ENCODE data around the gene LKAAEAR1. TPM values are rescaled to one million over a fixed set of nuclear protein-coding genes. Genes with fewer than 3 reads are reported as not detected.

Gene LKAAEAR1
- total RNA-seq, 1 donor from 2014 or later: 0.23 TPM

DNA sequence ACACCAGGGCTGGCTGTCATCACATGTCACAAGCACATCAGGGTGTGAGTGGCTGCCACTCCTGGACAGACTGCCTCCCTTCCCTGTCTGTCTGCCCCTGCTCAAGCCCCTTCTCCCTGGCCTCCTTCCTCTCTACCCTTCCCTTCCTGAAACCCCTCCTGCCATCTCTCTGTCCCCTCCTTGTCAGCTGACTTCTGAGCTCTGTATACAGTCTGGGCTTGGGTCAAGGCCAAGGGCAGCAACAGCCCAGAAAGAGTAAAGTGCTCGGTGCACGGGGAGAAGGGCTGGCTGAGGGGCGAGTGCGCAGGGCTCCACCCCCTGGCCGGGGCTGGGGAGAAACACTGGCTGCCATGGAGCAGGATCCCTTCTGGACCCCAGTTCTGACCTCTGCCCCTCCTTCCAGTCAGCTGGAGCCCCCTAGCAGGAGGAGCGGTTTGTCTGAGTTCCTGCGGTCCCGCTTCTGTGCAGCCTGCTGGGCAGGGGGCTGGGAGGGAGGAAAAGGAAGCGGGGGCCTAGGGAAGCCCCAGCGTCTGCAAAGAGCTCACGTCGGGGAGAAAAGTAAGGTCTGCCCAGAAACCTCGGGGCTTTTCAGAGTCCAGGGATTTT is 2.0 kb downstream of the LKAAEAR1 start:
- H3K27ac Mint-ChIP-seq: peak overlapping the region; percentile 45
- no peak for DNase-seq
- intact Hi-C loops (cut with micrococcal nuclease): loop anchor here (2.0 kb wide), 1 partner anchor 19 kb away; the partner anchor contains the start of gene TCEA2
- H3K4me1 Mint-ChIP-seq: peaks cover 27% of the 10 kb centered on the region
- peaks cover 5% of the 10 kb centered on the region for H3K36me3 Mint-ChIP-seq (ENCODE audit: low read depth)
- H3K9me3 Mint-ChIP-seq: no peaks in the 10 kb centered on the region
- H3K27me3 Mint-ChIP-seq: peaks cover 32% of the 10 kb centered on the region
- peak overlapping the region; percentile 68 for H3K4me3 Mint-ChIP-seq

DNA sequence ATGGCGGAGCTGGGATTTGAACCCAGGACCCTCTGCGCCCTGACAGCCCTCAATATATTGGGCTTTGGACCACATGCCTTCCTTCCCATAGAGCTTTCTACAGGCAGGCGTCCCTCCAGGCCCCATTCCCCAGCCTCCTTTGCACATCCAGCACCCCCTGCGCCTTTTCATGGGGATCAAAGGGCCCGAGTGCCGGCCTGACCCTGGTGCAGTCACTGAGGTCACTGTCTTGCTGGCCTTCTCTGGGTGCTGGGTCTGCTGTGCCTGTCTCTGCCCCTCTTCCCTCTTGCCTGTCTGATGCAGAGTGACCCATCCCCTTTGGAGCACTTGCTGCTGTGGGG is 2.6 kb downstream of the LKAAEAR1 start:
- H3K4me3 Mint-ChIP-seq: peak overlapping the region; percentile 68
- H3K27ac Mint-ChIP-seq: no peak overlapping the region
- no peaks in the 10 kb centered on the region for H3K9me3 Mint-ChIP-seq
- intact Hi-C loops (cut with micrococcal nuclease): no loop called here
- H3K36me3 Mint-ChIP-seq (ENCODE audit: low read depth): peaks cover 5% of the 10 kb centered on the region
- DNase-seq: no peak
- peaks cover 30% of the 10 kb centered on the region for H3K27me3 Mint-ChIP-seq
- peaks cover 29% of the 10 kb centered on the region for H3K4me1 Mint-ChIP-seq

DNA sequence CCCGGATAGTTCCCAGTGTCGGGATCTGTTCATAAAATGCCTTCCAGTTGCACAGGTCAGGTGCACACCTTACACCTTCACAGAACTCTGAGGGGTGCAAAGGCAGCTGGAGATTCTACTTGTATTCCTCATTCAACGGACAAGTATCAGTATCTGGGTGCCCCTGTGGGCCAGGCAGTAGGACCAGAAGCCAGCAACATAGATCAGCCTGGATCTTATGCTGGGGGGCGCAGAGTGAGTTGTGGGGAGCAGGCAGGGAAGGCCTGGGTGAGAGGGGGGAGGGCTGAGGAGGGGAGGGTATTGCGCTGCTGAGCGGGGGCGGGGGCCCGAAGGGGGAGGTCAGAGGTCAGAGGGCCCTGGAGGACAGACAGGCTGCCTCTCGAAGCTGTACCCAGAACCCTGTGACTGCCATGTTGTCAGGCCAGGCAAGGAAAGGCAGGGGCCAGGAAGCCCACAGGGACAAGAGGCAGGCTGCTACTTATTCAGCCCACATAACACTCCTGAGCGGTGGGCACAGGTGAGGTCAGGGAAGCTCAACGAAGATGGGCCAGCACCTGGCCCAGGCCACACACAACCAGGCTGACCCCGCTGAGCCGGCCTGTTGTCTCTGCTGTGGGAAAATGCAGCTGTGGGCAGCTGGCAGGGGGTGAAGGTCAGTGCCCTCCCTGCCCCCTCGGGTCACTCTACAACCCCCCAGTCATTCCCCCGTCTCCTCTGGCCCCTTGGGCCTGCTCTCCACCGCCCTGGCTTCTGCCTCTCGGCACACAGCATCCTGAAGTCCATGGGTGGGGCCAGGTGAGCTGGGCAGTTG is 3.2 kb downstream of the LKAAEAR1 start:
- intact Hi-C loops (cut with micrococcal nuclease): no loop called here
- H3K36me3 Mint-ChIP-seq (ENCODE audit: low read depth): peaks cover 6% of the 10 kb centered on the region
- peaks cover 29% of the 10 kb centered on the region for H3K4me1 Mint-ChIP-seq
- peak overlapping the region; percentile 71 for H3K4me3 Mint-ChIP-seq
- H3K9me3 Mint-ChIP-seq: no peaks in the 10 kb centered on the region
- peaks cover 26% of the 10 kb centered on the region for H3K27me3 Mint-ChIP-seq
- DNase-seq: peak; percentile 68
- H3K27ac Mint-ChIP-seq: peak overlapping the region; percentile 42

DNA sequence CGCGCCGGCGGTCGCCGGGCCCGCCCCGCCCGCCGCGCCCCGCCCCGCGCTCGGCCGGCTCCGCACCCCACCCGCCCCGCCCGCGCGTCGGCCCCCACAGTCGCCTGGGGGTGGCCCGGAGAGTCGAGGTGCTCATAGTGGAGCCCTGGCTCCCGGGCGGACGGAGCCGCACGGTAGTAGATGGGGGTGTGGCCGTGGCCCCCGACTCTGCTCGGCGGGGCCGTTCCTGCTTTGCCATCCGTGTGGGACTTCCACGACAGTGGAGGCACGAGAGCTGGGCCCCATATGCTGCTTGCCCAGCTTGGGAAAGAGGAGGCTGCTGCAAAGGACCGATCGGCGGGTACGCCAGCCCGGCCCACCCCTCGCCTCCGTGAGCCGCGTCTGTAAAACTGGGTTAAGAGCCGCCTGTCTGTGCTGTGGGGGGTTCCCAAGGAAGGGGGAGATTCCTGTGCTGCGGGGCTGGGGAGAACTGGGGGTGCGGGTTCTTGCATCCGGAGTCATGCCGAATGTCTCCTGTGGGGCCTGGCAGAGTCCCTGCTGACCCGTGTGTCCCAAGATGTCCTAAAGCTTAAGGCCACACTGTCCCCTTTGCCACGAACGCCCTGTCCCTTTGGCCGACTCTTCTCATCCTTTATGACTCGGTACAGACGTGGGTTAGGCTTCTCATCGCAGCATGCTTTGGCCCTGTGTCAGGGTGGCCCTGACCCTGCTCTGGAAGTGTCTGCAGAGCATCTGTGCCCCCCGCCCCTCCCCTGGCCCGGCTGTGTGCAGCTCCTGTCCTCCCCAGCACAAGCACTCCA is 4.0 kb downstream of the LKAAEAR1 start, which contains the start of gene OPRL1:
Gene OPRL1, plus strand, starts transcription at position 70 of the 800 bp plus-strand sequence. CDS start 12,639 bp downstream, outside the sequence.
- peak within 1 kb of the TSS; percentile 95 for H3K4me3 Mint-ChIP-seq
- peaks cover 19% of the 10 kb centered on the region for H3K27me3 Mint-ChIP-seq
- peaks cover 30% of the 10 kb centered on the region for H3K4me1 Mint-ChIP-seq
- peak within 1 kb of the TSS; percentile 80 for H3K27ac Mint-ChIP-seq
- intact Hi-C loops (cut with micrococcal nuclease): no loop called here
- no peak for DNase-seq
- peaks cover 11% of the 10 kb centered on the region for H3K36me3 Mint-ChIP-seq (ENCODE audit: low read depth)
- no peaks in the 10 kb centered on the region for H3K9me3 Mint-ChIP-seq

- Mint-ChIP-seq H3K27me3 (peaks cover 13% of the 10 kb centered on the region), H3K4me3 (peak within 1 kb of the TSS; percentile 95), H3K9me3 (no peaks in the 10 kb centered on the region), H3K4me1 (peaks cover 29% of the 10 kb centered on the region), H3K36me3 (ENCODE audit: low read depth) (peaks cover 11% of the 10 kb centered on the region), H3K27ac (peak within 1 kb of the TSS; percentile 80)
- DNase-seq: peak; percentile 93
- intact Hi-C loops (cut with micrococcal nuclease): loop anchor here (1.0 to 5.0 kb wide), 2 partner anchors 13 to 557 kb away; partner anchors contain the start of gene PPDPF
Measured at GRCh38 chr20:64079273-64080012, 4.8 kb downstream of the LKAAEAR1 start, which contains the start of gene RGS19. Gene RGS19, minus strand, starts transcription at chr20:64079518. Its CDS starts 2,632 bp downstream, at chr20:64076886.

DNA sequence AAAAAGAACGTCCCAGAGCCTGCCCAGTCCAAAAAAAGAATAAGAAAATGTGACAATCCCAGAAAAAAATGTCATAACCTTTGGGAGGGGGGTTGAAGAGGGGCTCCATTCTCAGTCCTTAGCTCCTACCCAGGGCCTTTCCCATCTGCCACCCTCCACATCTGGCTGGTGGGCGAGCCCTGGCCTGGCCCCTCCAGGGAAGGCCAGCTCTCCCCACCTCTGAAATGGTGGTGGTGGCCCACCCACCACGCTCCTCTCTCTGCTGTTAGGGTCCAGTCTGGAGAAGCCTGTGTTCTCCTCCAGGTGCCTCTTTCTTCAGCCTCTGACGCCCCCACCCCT is 5.3 kb downstream of the LKAAEAR1 start:
- peaks cover 14% of the 10 kb centered on the region for H3K36me3 Mint-ChIP-seq (ENCODE audit: low read depth)
- H3K4me3 Mint-ChIP-seq: peak overlapping the region; percentile 95
- intact Hi-C loops (cut with micrococcal nuclease): loop anchor here (1.0 to 5.0 kb wide), 2 partner anchors 13 to 557 kb away; partner anchors contain the start of gene PPDPF

DNA sequence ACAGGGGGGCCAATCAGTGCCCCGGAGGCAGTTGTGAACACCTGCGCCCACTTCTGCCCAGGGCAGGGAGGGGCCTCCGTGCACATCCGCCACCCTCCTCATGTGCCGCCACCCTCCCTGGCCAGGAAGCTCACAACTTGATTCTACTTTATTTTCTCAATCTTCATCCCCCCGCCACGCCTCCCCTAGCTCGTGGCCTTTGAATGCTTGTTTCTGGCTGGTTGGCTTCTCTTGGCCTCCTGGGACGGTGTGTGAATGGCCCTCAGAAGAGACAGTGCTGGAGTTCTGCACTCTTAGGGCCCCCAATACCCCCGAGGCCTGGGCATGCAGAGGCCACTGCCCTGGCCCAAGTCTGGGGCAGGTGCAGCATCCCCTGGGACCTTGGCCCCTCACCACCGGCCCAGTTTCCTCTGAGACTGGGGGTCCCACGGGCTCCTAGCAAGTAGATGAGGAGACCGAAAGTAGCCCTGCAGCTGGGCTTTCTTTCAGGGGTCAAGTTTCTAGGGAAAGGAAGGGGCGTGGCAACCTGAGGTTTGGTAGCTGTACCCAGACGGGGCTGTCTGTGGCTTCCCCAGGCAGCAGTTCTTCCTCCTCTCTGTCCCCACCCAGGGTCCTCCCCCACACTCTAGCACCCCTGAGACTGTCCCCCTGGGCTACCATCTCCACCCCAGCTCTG is 6.2 kb downstream of the LKAAEAR1 start:
- intact Hi-C loops (cut with micrococcal nuclease): loop anchor here (5.0 kb wide), 1 partner anchor 556 kb away; the partner anchor contains the start of gene PPDPF

More for the DNA sequence above, 5.3 kb downstream of the LKAAEAR1 start:
- no peak for DNase-seq
- H3K9me3 Mint-ChIP-seq: no peaks in the 10 kb centered on the region
- peak overlapping the region; percentile 80 for H3K27ac Mint-ChIP-seq
- H3K4me1 Mint-ChIP-seq: peaks cover 27% of the 10 kb centered on the region
- H3K27me3 Mint-ChIP-seq: peaks cover 10% of the 10 kb centered on the region

DNA sequence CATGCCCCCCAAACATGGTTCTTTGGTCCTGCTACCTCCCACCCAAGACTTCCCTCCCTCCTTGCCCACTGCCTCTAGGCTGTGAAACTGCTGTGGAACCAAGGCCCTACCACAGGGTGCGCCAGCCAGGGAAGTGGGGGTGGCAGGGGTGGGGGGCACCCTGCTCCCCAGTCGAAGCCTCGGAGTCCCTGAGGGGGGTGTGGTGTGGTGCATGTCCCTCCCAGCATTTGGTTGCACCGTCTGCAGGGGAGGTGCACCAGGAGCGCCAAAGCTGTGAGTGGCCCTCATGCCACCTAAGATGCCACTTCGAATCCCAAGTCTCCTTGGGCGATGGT is 6.7 kb downstream of the LKAAEAR1 start:
- H3K4me1 Mint-ChIP-seq: peaks cover 20% of the 10 kb centered on the region

More for the DNA sequence above, 6.2 kb downstream of the LKAAEAR1 start:
- Mint-ChIP-seq H3K36me3 (ENCODE audit: low read depth) (peaks cover 17% of the 10 kb centered on the region), H3K4me3 (peak overlapping the region; percentile 95), H3K27me3 (peaks cover 8% of the 10 kb centered on the region), H3K9me3 (no peaks in the 10 kb centered on the region), H3K4me1 (peaks cover 23% of the 10 kb centered on the region), H3K27ac (peak overlapping the region; percentile 90)
- peak; percentile 90 for DNase-seq

DNA sequence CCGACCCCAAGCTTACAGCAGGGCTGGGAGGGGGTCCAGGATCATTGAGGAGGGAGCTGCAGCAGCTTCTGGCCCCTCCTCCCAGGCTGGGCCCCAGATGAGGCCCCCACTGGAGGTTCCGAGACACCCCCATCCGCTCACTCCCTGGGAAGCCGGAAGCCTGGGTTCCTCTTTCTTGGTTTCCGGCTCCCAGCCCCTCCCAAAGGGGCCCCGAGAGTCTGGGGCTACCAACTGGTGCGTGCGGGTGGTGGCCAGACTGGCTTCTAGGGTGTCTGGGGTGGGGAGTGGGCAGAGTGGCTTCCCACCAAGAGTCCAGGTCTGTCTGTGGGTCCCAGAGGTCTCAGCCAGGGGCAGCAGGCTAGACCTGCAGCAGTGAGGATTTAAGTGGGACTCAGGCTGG is 7.1 kb downstream of the LKAAEAR1 start:
- H3K4me1 Mint-ChIP-seq: peaks cover 17% of the 10 kb centered on the region
- peak overlapping the region; percentile 90 for H3K27ac Mint-ChIP-seq
- intact Hi-C loops (cut with micrococcal nuclease): loop anchor here (5.0 kb wide), 1 partner anchor 555 kb away; the partner anchor contains the start of gene PPDPF
- H3K9me3 Mint-ChIP-seq: no peaks in the 10 kb centered on the region
- peaks cover 22% of the 10 kb centered on the region for H3K36me3 Mint-ChIP-seq (ENCODE audit: low read depth)
- DNase-seq: peak; percentile 86
- H3K27me3 Mint-ChIP-seq: peaks cover 5% of the 10 kb centered on the region
- peak overlapping the region; percentile 95 for H3K4me3 Mint-ChIP-seq

More for the DNA sequence above, 6.7 kb downstream of the LKAAEAR1 start:
- intact Hi-C loops (cut with micrococcal nuclease): loop anchor here (5.0 kb wide), 1 partner anchor 555 kb away; the partner anchor contains the start of gene PPDPF
- H3K36me3 Mint-ChIP-seq (ENCODE audit: low read depth): peaks cover 18% of the 10 kb centered on the region
- H3K9me3 Mint-ChIP-seq: no peaks in the 10 kb centered on the region
- H3K4me3 Mint-ChIP-seq: peak overlapping the region; percentile 95
- H3K27ac Mint-ChIP-seq: peak overlapping the region; percentile 90
- no peak for DNase-seq
- H3K27me3 Mint-ChIP-seq: peaks cover 7% of the 10 kb centered on the region

- intact Hi-C loops (cut with micrococcal nuclease): loop anchor here (5.0 kb wide), 1 partner anchor 554 kb away; the partner anchor contains the start of gene PPDPF
- peaks cover 23% of the 10 kb centered on the region for H3K36me3 Mint-ChIP-seq (ENCODE audit: low read depth)
- peaks cover 14% of the 10 kb centered on the region for H3K4me1 Mint-ChIP-seq
- no peak for DNase-seq
- no peak overlapping the region for H3K27ac Mint-ChIP-seq
- no peaks in the 10 kb centered on the region for H3K27me3 Mint-ChIP-seq
- peak overlapping the region; percentile 95 for H3K4me3 Mint-ChIP-seq
- no peaks in the 10 kb centered on the region for H3K9me3 Mint-ChIP-seq
Measured at GRCh38 chr20:64076061-64076997, 7.9 kb downstream of the LKAAEAR1 start.

DNA sequence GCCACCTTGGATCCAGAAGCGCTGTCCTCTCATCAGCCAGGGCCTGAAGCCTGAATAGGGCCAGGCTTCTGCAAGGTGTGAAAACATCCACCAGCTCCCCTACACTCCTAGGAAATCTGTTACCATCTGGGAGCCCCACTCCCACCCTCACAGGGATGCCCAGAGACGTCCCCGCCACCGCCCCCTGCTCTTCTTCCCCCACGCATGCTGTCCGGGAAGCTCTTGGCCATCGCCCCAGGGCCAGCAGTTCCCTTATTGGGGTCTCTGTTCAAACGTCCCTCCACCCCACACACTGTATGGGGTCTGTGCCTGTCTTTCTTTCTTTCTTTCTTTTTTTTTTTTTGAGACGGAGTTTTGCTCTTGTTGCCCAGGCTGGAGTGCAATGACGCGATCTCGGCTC is 8.6 kb downstream of the LKAAEAR1 start:
- intact Hi-C loops (cut with micrococcal nuclease): loop anchor here (5.0 kb wide), 1 partner anchor 553 kb away; the partner anchor contains the start of gene PPDPF

More for the DNA sequence above, 8.6 kb downstream of the LKAAEAR1 start:
- Mint-ChIP-seq H3K4me1 (peaks cover 12% of the 10 kb centered on the region), H3K36me3 (ENCODE audit: low read depth) (peaks cover 23% of the 10 kb centered on the region), H3K4me3 (no peak overlapping the region), H3K9me3 (no peaks in the 10 kb centered on the region), H3K27ac (peak overlapping the region; percentile 41), H3K27me3 (no peaks in the 10 kb centered on the region)
- no peak for DNase-seq
